A549 (cell line): ENCODE data around the gene CCDC80.

Experiments
- CEBPB ChIP-seq, 2 experiments: fragments of >200 bp in 1 of 2; sonication (Bioruptor Twin) in 1 of 2; formaldehyde crosslinking in 1 of 2; IDR thresholded peaks; 2 replicates each; pipeline ENCODE4 v1.6.1; 2012 to 2016
- EP300 ChIP-seq, 2 experiments: fragments of >200 bp; sonication (Bioruptor Twin); formaldehyde crosslinking; IDR thresholded peaks; 2 replicates in 1 of 2; 3 replicates in 1 of 2; pipeline ENCODE4 v1.6.1; 2016 to 2017
- JUN ChIP-seq, 2 experiments: fragments of >200 bp; sonication (Bioruptor Twin); formaldehyde crosslinking; IDR thresholded peaks; 2 replicates in 1 of 2; 3 replicates in 1 of 2; pipeline ENCODE4 v1.6.1; 2016 to 2017
- KDM1A ChIP-seq: fragments of 200-600 bp; sonication (generic); IDR thresholded peaks from 2 replicates; pipeline ENCODE4 v1.6.1; 2016; ENCODE audit warnings: low read depth, mild to moderate bottlenecking
- MAFK ChIP-seq: fragments of 450-650 bp; IDR thresholded peaks from 2 replicates; pipeline ENCODE4 v1.6.1; 2014; ENCODE audit not compliant: partially characterized antibody
- POLR2A ChIP-seq: IDR thresholded peaks from 2 replicates; pipeline ENCODE4 v1.6.1; 2012; ENCODE audit warnings: mild to moderate bottlenecking, low read length
- POLR2AphosphoS2 ChIP-seq: conservative IDR thresholded peaks from 2 replicates; pipeline ENCODE4 v1.6.1; 2012; ENCODE audit warnings: low read length, improper control_type of control experiment, inconsistent platforms
- RFX5 ChIP-seq: fragments of 450-650 bp; IDR thresholded peaks from 2 replicates; pipeline ENCODE4 v1.7.1; 2014; ENCODE audit warnings: antibody characterized with exemption, mild to moderate bottlenecking, moderate library complexity
- SMC3 ChIP-seq: fragments of >200 bp; sonication (Bioruptor Twin); formaldehyde crosslinking; IDR thresholded peaks from 3 replicates; pipeline ENCODE4 v1.6.1; 2018; ENCODE audit warnings: inconsistent platforms
- TF ChIP-seq, protein P1 (sequence below): IDR thresholded peaks from 2 replicates; pipeline ENCODE4 v1.6.1; 2012
- TF ChIP-seq, protein P2 (sequence below): fragments of 200-600 bp; sonication (generic); IDR thresholded peaks from 2 replicates; pipeline ENCODE4 v1.6.1; 2016; ENCODE audit warnings: antibody characterized with exemption, mild to moderate bottlenecking, moderate library complexity
- TF ChIP-seq, protein P3 (sequence below): fragments of >200 bp; sonication (Bioruptor Twin); formaldehyde crosslinking; IDR thresholded peaks from 3 replicates; pipeline ENCODE4 v1.5.1; 2016
- TF ChIP-seq, protein P4 (sequence below): fragments of >200 bp; sonication (Bioruptor Twin); formaldehyde crosslinking; IDR thresholded peaks from 3 replicates; pipeline ENCODE4 v1.6.1; 2016

DNA sequence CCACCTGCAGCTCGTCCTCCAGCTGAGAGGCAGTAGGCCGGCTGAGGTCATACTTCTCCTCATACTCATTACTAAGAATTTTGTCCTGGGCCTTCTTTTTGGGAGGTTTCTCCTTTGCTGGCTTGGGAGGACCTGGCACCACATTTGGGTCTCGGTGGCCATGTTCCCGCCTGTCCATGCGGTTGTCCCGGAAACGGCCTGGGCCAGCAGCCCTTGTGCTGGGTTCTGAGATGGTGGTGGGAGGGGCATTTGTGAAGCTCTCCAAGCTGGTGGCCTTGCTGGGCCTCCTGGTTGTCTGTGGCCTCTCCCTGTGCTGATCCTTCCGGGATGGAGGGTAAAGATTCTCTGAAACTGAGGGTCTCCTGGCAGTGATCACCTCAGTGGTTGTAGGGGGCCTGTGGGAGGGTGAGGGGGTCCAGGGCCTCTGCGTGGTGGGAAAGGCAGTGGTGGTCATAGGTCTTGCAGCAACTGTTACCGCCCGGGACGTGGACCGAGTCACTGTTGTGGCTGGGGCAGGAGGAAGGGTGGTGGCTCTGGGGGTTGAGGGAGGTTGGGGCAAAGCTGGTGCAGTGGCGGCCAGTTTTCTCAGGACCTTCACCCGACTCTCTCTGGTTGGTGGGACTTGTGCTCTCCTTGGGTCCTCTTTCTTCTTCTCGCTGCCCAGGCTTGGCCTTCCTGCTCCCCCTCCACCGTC is 2.5 kb downstream of the CCDC80 start:
- TF ChIP-seq, protein P1, sequence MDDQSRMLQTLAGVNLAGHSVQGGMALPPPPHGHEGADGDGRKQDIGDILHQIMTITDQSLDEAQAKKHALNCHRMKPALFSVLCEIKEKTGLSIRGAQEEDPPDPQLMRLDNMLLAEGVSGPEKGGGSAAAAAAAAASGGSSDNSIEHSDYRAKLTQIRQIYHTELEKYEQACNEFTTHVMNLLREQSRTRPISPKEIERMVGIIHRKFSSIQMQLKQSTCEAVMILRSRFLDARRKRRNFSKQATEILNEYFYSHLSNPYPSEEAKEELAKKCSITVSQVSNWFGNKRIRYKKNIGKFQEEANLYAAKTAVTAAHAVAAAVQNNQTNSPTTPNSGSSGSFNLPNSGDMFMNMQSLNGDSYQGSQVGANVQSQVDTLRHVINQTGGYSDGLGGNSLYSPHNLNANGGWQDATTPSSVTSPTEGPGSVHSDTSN: no peak
- TF ChIP-seq, protein P2, sequence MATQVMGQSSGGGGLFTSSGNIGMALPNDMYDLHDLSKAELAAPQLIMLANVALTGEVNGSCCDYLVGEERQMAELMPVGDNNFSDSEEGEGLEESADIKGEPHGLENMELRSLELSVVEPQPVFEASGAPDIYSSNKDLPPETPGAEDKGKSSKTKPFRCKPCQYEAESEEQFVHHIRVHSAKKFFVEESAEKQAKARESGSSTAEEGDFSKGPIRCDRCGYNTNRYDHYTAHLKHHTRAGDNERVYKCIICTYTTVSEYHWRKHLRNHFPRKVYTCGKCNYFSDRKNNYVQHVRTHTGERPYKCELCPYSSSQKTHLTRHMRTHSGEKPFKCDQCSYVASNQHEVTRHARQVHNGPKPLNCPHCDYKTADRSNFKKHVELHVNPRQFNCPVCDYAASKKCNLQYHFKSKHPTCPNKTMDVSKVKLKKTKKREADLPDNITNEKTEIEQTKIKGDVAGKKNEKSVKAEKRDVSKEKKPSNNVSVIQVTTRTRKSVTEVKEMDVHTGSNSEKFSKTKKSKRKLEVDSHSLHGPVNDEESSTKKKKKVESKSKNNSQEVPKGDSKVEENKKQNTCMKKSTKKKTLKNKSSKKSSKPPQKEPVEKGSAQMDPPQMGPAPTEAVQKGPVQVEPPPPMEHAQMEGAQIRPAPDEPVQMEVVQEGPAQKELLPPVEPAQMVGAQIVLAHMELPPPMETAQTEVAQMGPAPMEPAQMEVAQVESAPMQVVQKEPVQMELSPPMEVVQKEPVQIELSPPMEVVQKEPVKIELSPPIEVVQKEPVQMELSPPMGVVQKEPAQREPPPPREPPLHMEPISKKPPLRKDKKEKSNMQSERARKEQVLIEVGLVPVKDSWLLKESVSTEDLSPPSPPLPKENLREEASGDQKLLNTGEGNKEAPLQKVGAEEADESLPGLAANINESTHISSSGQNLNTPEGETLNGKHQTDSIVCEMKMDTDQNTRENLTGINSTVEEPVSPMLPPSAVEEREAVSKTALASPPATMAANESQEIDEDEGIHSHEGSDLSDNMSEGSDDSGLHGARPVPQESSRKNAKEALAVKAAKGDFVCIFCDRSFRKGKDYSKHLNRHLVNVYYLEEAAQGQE: no peak
- no peak for TF ChIP-seq CEBPB (IDR thresholded peaks at IDR 0.05)
- TF ChIP-seq, protein P3, sequence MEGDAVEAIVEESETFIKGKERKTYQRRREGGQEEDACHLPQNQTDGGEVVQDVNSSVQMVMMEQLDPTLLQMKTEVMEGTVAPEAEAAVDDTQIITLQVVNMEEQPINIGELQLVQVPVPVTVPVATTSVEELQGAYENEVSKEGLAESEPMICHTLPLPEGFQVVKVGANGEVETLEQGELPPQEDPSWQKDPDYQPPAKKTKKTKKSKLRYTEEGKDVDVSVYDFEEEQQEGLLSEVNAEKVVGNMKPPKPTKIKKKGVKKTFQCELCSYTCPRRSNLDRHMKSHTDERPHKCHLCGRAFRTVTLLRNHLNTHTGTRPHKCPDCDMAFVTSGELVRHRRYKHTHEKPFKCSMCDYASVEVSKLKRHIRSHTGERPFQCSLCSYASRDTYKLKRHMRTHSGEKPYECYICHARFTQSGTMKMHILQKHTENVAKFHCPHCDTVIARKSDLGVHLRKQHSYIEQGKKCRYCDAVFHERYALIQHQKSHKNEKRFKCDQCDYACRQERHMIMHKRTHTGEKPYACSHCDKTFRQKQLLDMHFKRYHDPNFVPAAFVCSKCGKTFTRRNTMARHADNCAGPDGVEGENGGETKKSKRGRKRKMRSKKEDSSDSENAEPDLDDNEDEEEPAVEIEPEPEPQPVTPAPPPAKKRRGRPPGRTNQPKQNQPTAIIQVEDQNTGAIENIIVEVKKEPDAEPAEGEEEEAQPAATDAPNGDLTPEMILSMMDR: no peak
- TF ChIP-seq RFX5: no peak
- TF ChIP-seq, protein P4, sequence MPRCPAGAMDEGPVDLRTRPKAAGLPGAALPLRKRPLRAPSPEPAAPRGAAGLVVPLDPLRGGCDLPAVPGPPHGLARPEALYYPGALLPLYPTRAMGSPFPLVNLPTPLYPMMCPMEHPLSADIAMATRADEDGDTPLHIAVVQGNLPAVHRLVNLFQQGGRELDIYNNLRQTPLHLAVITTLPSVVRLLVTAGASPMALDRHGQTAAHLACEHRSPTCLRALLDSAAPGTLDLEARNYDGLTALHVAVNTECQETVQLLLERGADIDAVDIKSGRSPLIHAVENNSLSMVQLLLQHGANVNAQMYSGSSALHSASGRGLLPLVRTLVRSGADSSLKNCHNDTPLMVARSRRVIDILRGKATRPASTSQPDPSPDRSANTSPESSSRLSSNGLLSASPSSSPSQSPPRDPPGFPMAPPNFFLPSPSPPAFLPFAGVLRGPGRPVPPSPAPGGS: no peak
- TF ChIP-seq POLR2AphosphoS2: no peak
- TF ChIP-seq MAFK: no peak
- TF ChIP-seq KDM1A: no peak
- TF ChIP-seq EP300 (IDR thresholded peaks at IDR 0.05): no peak
- no peak for TF ChIP-seq POLR2A
- no peak for TF ChIP-seq JUN (IDR thresholded peaks at IDR 0.05)
- no peak for TF ChIP-seq SMC3
